Suprapubic skin (tissue), 4 donors: ENCODE data around the gene BFSP1. TPM values are rescaled to one million over a fixed set of nuclear protein-coding genes. Genes with fewer than 3 reads are reported as not detected.
A peak's percentile ranks its signal among the peaks of the same experiment; 100 is the strongest.

Experiments used
- DNase-seq, 2 donors: peaks; one replicate each; pipeline ENCODE4 v3.0.0-alpha.2; 2019; ENCODE audit warnings: low spot score in 2 of 2
- H3K27ac ChIP-seq: fragments of 200-600 bp; sonication (generic); one replicate; pipeline ENCODE4 v1.5.1; 2019
- H3K27me3 ChIP-seq: fragments of 200-600 bp; sonication (generic); one replicate; pipeline ENCODE4 v1.5.1; 2019
- H3K36me3 ChIP-seq: fragments of 200-600 bp; sonication (generic); one replicate; pipeline ENCODE4 v1.5.1; 2019
- H3K4me1 ChIP-seq: fragments of 200-600 bp; sonication (generic); one replicate; pipeline ENCODE4 v1.5.1; 2019
- H3K4me3 ChIP-seq: fragments of 200-600 bp; sonication (generic); one replicate; pipeline ENCODE4 v1.5.1; 2019; ENCODE audit warnings: mild to moderate bottlenecking
- H3K9me3 ChIP-seq: fragments of 200-600 bp; sonication (generic); one replicate; pipeline ENCODE4 v1.5.1; 2019
- CTCF ChIP-seq, 2 donors: fragments of 200-600 bp in 1 of 2; fragments of 450-650 bp in 1 of 2; sonication (generic) in 1 of 2; IDR thresholded peaks; one replicate each; pipeline ENCODE4 v1.5.1; 2016 to 2019; ENCODE audit warnings: antibody characterized with exemption in 2 of 2, mild to moderate bottlenecking in 1 of 2, moderate library complexity in 1 of 2
- EP300 ChIP-seq: sonication (generic); formaldehyde crosslinking; IDR thresholded peaks from one replicate; pipeline ENCODE4 v1.6.1; 2017; ENCODE audit warnings: antibody characterized with exemption
- POLR2A ChIP-seq, 2 donors: fragments of 450-650 bp; IDR thresholded peaks; one replicate each; pipeline ENCODE4 v1.6.1; 2017; ENCODE audit warnings: antibody characterized with exemption in 2 of 2, mild to moderate bottlenecking in 2 of 2, moderate library complexity in 2 of 2
- POLR2AphosphoS5 ChIP-seq, 3 donors: sonication (generic); formaldehyde crosslinking; IDR thresholded peaks; one replicate each; pipeline ENCODE4 v1.6.1; 2017; ENCODE audit warnings: antibody characterized with exemption in 3 of 3
- WGBS: methylation state at CpG from one replicate; pipeline ENCODE4 v1.1.5; 2018; 5-methylcytosine and 5-hydroxymethylcytosine counted together
- total RNA-seq, 4 donors: library from RNA; depleted of rRNA; stranded (reverse); fragments of >200 nt; gene quantifications; one replicate each; pipeline ENCODE4 v1.1.0, GENCODE V29; 2016

BFSP1 gene
- total RNA-seq, 4 donors from 2014 or later = 0.85 to 1.7 (median 1.4) TPM

- Histone ChIP-seq H3K9me3 (no peaks in the 10 kb centered on the region), H3K4me1 (no peaks in the 10 kb centered on the region), H3K27ac (no peak overlapping the region), H3K36me3 (no peaks in the 10 kb centered on the region), H3K4me3 (no peak overlapping the region), H3K27me3 (no peaks in the 10 kb centered on the region)
- peak in 1 of 2 donors; percentile 20 for DNase-seq
- TF ChIP-seq POLR2A (IDR thresholded peaks at IDR 0.05) (no peak), POLR2AphosphoS5 (IDR thresholded peaks at IDR 0.05) (no peak), CTCF (IDR thresholded peaks at IDR 0.05) (no peak), EP300 (no peak)
- 76% methylated on average over 2 of the region's 2 CpGs for WGBS
Observed at GRCh38 chr20:17493173-17493572, 38.0 kb downstream of the BFSP1 start.

GRCh38 chr20:17491488-17491887 lies 39.7 kb downstream of the BFSP1 start:
- H3K4me3 ChIP-seq = no peak overlapping the region
- 97% methylated on average over 4 of the region's 4 CpGs for WGBS
- no peaks in the 10 kb centered on the region for H3K36me3 ChIP-seq
- H3K27ac ChIP-seq = no peak overlapping the region
- no peaks in the 10 kb centered on the region for H3K9me3 ChIP-seq
- H3K4me1 ChIP-seq = no peaks in the 10 kb centered on the region
- peak in 1 of 2 donors; percentile 37 for DNase-seq
- no peaks in the 10 kb centered on the region for H3K27me3 ChIP-seq
- TF ChIP-seq EP300 (no peak), CTCF (IDR thresholded peaks at IDR 0.05) (no peak), POLR2A (IDR thresholded peaks at IDR 0.05) (no peak), POLR2AphosphoS5 (IDR thresholded peaks at IDR 0.05) (no peak)

GRCh38 chr20:17491041-17491440 lies 40.1 kb downstream of the BFSP1 start:
- Histone ChIP-seq H3K27me3 (no peaks in the 10 kb centered on the region), H3K36me3 (no peaks in the 10 kb centered on the region), H3K4me3 (no peak overlapping the region), H3K27ac (no peak overlapping the region), H3K4me1 (no peaks in the 10 kb centered on the region), H3K9me3 (no peaks in the 10 kb centered on the region)
- TF ChIP-seq CTCF (IDR thresholded peaks at IDR 0.05) (no peak), POLR2AphosphoS5 (IDR thresholded peaks at IDR 0.05) (no peak), POLR2A (IDR thresholded peaks at IDR 0.05) (no peak), EP300 (no peak)
- peak in 1 of 2 donors; percentile 50 for DNase-seq
- 94% methylated on average over 10 of the region's 11 CpGs for WGBS

GRCh38 chr20:17490501-17490900 lies 40.7 kb downstream of the BFSP1 start:
- no peak overlapping the region for H3K27ac ChIP-seq
- no peaks in the 10 kb centered on the region for H3K4me1 ChIP-seq
- no peaks in the 10 kb centered on the region for H3K27me3 ChIP-seq
- no peaks in the 10 kb centered on the region for H3K36me3 ChIP-seq
- WGBS = 89% methylated on average over 3 of the region's 7 CpGs
- DNase-seq = peak in 1 of 2 donors; percentile 23
- TF ChIP-seq EP300 (no peak), POLR2A (IDR thresholded peaks at IDR 0.05) (no peak), CTCF (IDR thresholded peaks at IDR 0.05) (no peak), POLR2AphosphoS5 (IDR thresholded peaks at IDR 0.05) (no peak)
- no peaks in the 10 kb centered on the region for H3K9me3 ChIP-seq
- no peak overlapping the region for H3K4me3 ChIP-seq

- TF ChIP-seq POLR2A (IDR thresholded peaks at IDR 0.05) (no peak), EP300 (no peak), CTCF (IDR thresholded peaks at IDR 0.05) (no peak), POLR2AphosphoS5 (IDR thresholded peaks at IDR 0.05) (no peak)
- 79% methylated on average over 9 of the region's 9 CpGs for WGBS
- Histone ChIP-seq H3K27ac (no peak overlapping the region), H3K4me3 (no peak overlapping the region), H3K4me1 (no peaks in the 10 kb centered on the region), H3K36me3 (no peaks in the 10 kb centered on the region), H3K9me3 (no peaks in the 10 kb centered on the region), H3K27me3 (no peaks in the 10 kb centered on the region)
- DNase-seq = peak in 1 of 2 donors; percentile 47
Observed at GRCh38 chr20:17488916-17489600, 42.1 kb downstream of the BFSP1 start.
